OCI-LY1 (cell line): Measurements from ENCODE around the gene SHROOM3.

Experiments used
- H2AFZ ChIP-seq: fragments of 200-600 bp; sonication (generic), shearing (Covaris generic); 2 replicates; pipeline ENCODE4 v1.6.0; 2014; ENCODE audit warnings: antibody characterized with exemption, mild to moderate bottlenecking, low read length
- H3F3A ChIP-seq: fragments of 200-600 bp; sonication (generic), shearing (Covaris generic); 2 replicates; pipeline ENCODE4 v1.6.0; 2014; ENCODE audit warnings: mild to moderate bottlenecking, antibody characterized with exemption, low read length, moderate library complexity; ENCODE audit not compliant: insufficient read depth
- H3K27ac ChIP-seq: fragments of 200-600 bp; sonication (generic); 2 replicates; pipeline ENCODE4 v1.5.1; 2014; ENCODE audit warnings: low read length, mixed run types, mild to moderate bottlenecking, low read depth; ENCODE audit not compliant: poor library complexity, severe bottlenecking
- H3K27me3 ChIP-seq: fragments of 200-600 bp; sonication (generic); 2 replicates; pipeline ENCODE4 v1.6.0; 2014; ENCODE audit warnings: antibody characterized with exemption, mild to moderate bottlenecking, low read length, moderate library complexity; ENCODE audit not compliant: insufficient read depth
- H3K36me3 ChIP-seq: fragments of 200-600 bp; sonication (generic); 2 replicates; pipeline ENCODE4 v1.6.1; 2014; ENCODE audit warnings: mild to moderate bottlenecking, antibody characterized with exemption, low read length, moderate library complexity, mixed read lengths; ENCODE audit not compliant: insufficient read depth
- H3K4me1 ChIP-seq: fragments of 200-600 bp; sonication (generic); 2 replicates; pipeline ENCODE4 v1.5.1; 2014; ENCODE audit warnings: mild to moderate bottlenecking, low read length, moderate library complexity; ENCODE audit not compliant: insufficient read depth, severe bottlenecking
- H3K4me2 ChIP-seq: fragments of 200-600 bp; sonication (generic), shearing (Covaris generic); 2 replicates; pipeline ENCODE4 v1.6.1; 2014; ENCODE audit warnings: low read length
- H3K4me3 ChIP-seq: fragments of 200-600 bp; sonication (generic); 2 replicates; pipeline ENCODE4 v1.5.1; 2014; ENCODE audit warnings: low read length, low read depth, mild to moderate bottlenecking, mixed read lengths; ENCODE audit not compliant: poor library complexity, severe bottlenecking
- H3K79me2 ChIP-seq: fragments of 200-600 bp; shearing (Covaris generic); 2 replicates; pipeline ENCODE4 v1.6.1; 2016; ENCODE audit warnings: mixed run types, low read length, mixed read lengths; ENCODE audit not compliant: insufficient read depth
- H3K9ac ChIP-seq: fragments of 200-600 bp; sonication (generic), shearing (Covaris generic); 2 replicates; pipeline ENCODE4 v1.6.1; 2014; ENCODE audit warnings: mild to moderate bottlenecking, low read length, mixed read lengths
- H3K9me2 ChIP-seq: fragments of 200-600 bp; sonication (generic), shearing (Covaris generic); 2 replicates; pipeline ENCODE4 v1.6.1; 2014; ENCODE audit warnings: low read depth, mild to moderate bottlenecking, low read length, mixed read lengths
- H3K9me3 ChIP-seq: fragments of 200-600 bp; shearing (Covaris generic); 2 replicates; pipeline ENCODE4 v1.6.1; 2014; ENCODE audit warnings: low read length, mixed read lengths
- H4K20me1 ChIP-seq: fragments of 200-600 bp; sonication (generic), shearing (Covaris generic); 2 replicates; pipeline ENCODE4 v1.6.0; 2016; ENCODE audit warnings: mild to moderate bottlenecking, low read length; ENCODE audit not compliant: insufficient read depth
- CTCF ChIP-seq: fragments of 200-600 bp; sonication (generic), shearing (Covaris generic); IDR thresholded peaks from 2 replicates; pipeline ENCODE4 v1.5.1; 2017; ENCODE audit warnings: mild to moderate bottlenecking, antibody characterized with exemption, low read length, moderate library complexity, mixed read lengths
- EZH2 ChIP-seq: fragments of 200-600 bp; sonication (generic), shearing (Covaris generic); IDR thresholded peaks from 2 replicates; pipeline ENCODE4 v1.8.0; 2017; ENCODE audit warnings: borderline replicate concordance, mixed run types, mild to moderate bottlenecking, antibody characterized with exemption, low read length, moderate library complexity, mixed read lengths

The SHROOM3 gene

GRCh38 chr4:76799718-76800117 is 364.7 kb downstream of the SHROOM3 start:
- Histone ChIP-seq H3K9me3 (no peaks in the 10 kb centered on the region), H3F3A (no peaks in the 10 kb centered on the region), H3K27me3 (peaks cover 5% of the 10 kb centered on the region; the same call in 1 of the 2 replicates), H3K9me2 (no peaks in the 10 kb centered on the region), H3K4me1 (no peaks in the 10 kb centered on the region), H2AFZ (no peak overlapping the region), H3K79me2 (no peaks in the 10 kb centered on the region), H3K36me3 (no peaks in the 10 kb centered on the region), H4K20me1 (no peaks in the 10 kb centered on the region), H3K4me2 (no peak overlapping the region), H3K27ac (no peak overlapping the region), H3K9ac (no peak overlapping the region), H3K4me3 (no peak overlapping the region)
- no peak for TF ChIP-seq EZH2
- TF ChIP-seq CTCF, result no peak

GRCh38 chr4:76800902-76801301 is 365.9 kb downstream of the SHROOM3 start:
- Histone ChIP-seq H3K27ac (no peak overlapping the region), H2AFZ (no peak overlapping the region), H3K79me2 (no peaks in the 10 kb centered on the region), H3K4me2 (no peak overlapping the region), H3K9me2 (no peaks in the 10 kb centered on the region), H3K36me3 (no peaks in the 10 kb centered on the region), H3K9me3 (no peaks in the 10 kb centered on the region), H3K4me3 (no peak overlapping the region), H4K20me1 (no peaks in the 10 kb centered on the region), H3K4me1 (no peaks in the 10 kb centered on the region), H3K27me3 (peaks cover 5% of the 10 kb centered on the region; the same call in 1 of the 2 replicates), H3F3A (no peaks in the 10 kb centered on the region), H3K9ac (no peak overlapping the region)
- TF ChIP-seq EZH2 (no peak), CTCF (no peak)

- Histone ChIP-seq H3K9me2 (no peaks in the 10 kb centered on the region), H3K9me3 (no peaks in the 10 kb centered on the region), H3K27me3 (peaks cover 5% of the 10 kb centered on the region; the same call in 1 of the 2 replicates), H2AFZ (no peak overlapping the region), H3K4me2 (no peak overlapping the region), H3K27ac (no peak overlapping the region), H3K4me1 (no peaks in the 10 kb centered on the region), H3F3A (no peaks in the 10 kb centered on the region), H3K79me2 (no peaks in the 10 kb centered on the region), H4K20me1 (no peaks in the 10 kb centered on the region), H3K9ac (no peak overlapping the region), H3K36me3 (no peaks in the 10 kb centered on the region), H3K4me3 (no peak overlapping the region)
- no peak for TF ChIP-seq CTCF
- no peak for TF ChIP-seq EZH2
Observed at GRCh38 chr4:76801621-76802235, 366.7 kb downstream of the SHROOM3 start.
